Stimulated activated CD4-positive, alpha-beta T cell treated with anti-CD3 and anti-CD28 coated beads, Interleukin-1b, Interleukin-23, amount 100 ng/mL, for 4 hours (primary cell): ENCODE results near the gene FEM1C.

Experiments
- DNase-seq, 2 donors: peaks; one replicate each; pipeline ENCODE4 v3.0.0-alpha.2; 2020; ENCODE audit warnings: low read depth in 2 of 2

The FEM1C gene

GRCh38 chr5:115477581-115477980 is 67.0 kb downstream of the FEM1C start:
- no peak for DNase-seq

DNA sequence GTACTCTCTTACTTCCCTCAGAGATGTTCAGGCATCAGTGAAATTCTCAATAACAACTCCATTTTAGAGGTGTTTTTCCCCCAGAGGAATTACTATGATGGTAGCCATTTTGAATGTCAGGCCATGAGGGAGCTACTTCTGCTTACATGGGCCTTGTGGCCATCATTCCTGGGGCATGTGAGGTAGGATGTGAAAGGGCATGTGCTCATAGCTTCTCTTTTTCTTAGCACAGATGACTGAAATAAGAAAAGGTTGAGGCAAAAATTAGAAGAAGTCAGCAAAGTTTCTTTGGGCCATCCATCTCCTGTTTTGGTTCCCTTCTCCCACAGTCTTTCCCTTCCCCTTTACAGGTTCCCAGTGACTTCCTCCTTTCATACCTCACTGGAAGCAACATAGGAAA is 68.8 kb downstream of the FEM1C start:
- no peak for DNase-seq

GRCh38 chr5:115472271-115473025 is 72.1 kb downstream of the FEM1C start:
- DNase-seq, result no peak

DNA sequence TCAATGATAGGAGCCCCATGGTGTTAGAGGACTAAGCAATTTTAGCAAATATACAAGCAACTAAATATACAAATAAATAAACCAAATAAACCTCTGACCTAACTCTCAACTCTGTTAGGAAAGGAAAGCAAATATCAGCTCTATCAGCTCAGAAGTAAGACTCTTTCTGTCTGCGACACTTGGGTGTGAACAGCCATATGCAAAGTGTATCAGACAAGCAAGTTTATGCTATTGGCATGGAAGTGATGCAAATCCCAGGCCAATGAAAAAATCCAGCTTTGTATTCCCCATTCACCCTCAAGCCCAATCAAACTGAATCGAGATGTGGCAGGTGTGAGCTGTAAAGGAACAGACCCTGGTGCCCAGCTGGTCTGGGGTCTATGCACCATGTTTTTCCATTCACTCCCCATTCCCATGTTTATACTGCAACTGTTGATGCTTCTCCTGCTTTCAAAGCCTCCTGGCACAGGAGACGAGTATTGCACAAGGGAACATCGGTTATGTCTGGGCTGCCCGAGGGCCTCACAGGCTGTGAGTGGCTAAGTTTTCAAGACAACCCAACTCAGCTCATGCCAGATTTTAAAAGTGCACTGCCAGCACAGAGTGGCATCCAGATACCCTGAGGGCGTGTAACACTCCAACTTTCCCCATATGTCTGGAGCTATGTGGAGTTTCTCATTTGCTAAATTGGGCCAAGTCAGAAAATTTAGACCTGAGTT is 73.1 kb downstream of the FEM1C start:
- no peak for DNase-seq

DNA sequence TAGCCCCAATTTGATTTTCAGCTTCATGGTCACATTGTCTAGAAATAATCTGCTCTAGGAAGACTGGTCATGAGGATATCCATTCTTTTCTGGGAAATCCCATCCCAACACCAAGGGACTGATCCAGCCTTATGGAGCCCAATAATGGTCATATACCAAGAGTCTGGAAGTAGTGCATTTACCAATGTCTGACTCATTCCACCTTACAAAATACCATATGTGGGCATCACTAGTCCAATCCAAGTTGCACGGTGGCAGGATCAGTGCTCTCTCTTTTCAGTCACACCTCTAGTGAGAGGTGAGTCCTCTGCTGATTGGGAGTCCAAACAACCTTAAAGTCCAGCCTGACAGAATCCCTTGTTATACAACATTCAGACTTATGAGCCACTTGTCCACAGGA is 73.7 kb downstream of the FEM1C start:
- DNase-seq, result no peak
